Measurements from ENCODE around the gene TTC34. TPM values are rescaled to one million over a fixed set of nuclear protein-coding genes. Genes with fewer than 3 reads are reported as not detected.
A peak's percentile ranks its signal among the peaks of the same experiment; 100 is the strongest.

Gene TTC34
- total and polyA plus RNA-seq, 9 donors: 0.12 to 3.2 (median 2.2) TPM

- H3K4me3 ChIP-seq: no peak overlapping the region
- intact Hi-C loops (cut with DNase I): no loop called here
- no peaks in the 10 kb centered on the region for H3K36me3 ChIP-seq
- WGBS, 3 donors: 40 to 54% (median 47%) methylated on average over 19 of the region's 19 CpGs
- peak in 1 of 5 donors; percentile 6 for DNase-seq
- H3K4me1 ChIP-seq (ENCODE audit: insufficient read depth): no peaks in the 10 kb centered on the region
- no peaks in the 10 kb centered on the region for H3K27me3 ChIP-seq
- TF ChIP-seq, protein P1, sequence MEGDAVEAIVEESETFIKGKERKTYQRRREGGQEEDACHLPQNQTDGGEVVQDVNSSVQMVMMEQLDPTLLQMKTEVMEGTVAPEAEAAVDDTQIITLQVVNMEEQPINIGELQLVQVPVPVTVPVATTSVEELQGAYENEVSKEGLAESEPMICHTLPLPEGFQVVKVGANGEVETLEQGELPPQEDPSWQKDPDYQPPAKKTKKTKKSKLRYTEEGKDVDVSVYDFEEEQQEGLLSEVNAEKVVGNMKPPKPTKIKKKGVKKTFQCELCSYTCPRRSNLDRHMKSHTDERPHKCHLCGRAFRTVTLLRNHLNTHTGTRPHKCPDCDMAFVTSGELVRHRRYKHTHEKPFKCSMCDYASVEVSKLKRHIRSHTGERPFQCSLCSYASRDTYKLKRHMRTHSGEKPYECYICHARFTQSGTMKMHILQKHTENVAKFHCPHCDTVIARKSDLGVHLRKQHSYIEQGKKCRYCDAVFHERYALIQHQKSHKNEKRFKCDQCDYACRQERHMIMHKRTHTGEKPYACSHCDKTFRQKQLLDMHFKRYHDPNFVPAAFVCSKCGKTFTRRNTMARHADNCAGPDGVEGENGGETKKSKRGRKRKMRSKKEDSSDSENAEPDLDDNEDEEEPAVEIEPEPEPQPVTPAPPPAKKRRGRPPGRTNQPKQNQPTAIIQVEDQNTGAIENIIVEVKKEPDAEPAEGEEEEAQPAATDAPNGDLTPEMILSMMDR (IDR thresholded peaks at IDR 0.05): no peak
- no peak for TF ChIP-seq EP300 (IDR thresholded peaks at IDR 0.05)
- H3K27ac ChIP-seq: no peak overlapping the region
- H3K9me3 ChIP-seq: peaks cover 0 to 5% of the 10 kb centered on the region in 2 donors
These were observed 4.4 kb downstream of the TTC34 start for GRCh38 chr1:2796890-2797740.

- H3K36me3 ChIP-seq: no peaks in the 10 kb centered on the region
- H3K4me3 ChIP-seq: no peak overlapping the region
- intact Hi-C loops (cut with DNase I): no loop called here
- 75 to 77% (median 76%) methylated on average over 6 of the region's 6 CpGs for WGBS, 3 donors
- TF ChIP-seq, protein P1 (IDR thresholded peaks at IDR 0.05): no peak
- TF ChIP-seq EP300 (IDR thresholded peaks at IDR 0.05) (no peak), POLR2A (IDR thresholded peaks at IDR 0.05) (no peak)
- DNase-seq: no peak
- H3K9me3 ChIP-seq: peaks cover 0 to 12% of the 10 kb centered on the region in 2 donors
- no peaks in the 10 kb centered on the region for H3K27me3 ChIP-seq
- no peaks in the 10 kb centered on the region for H3K4me1 ChIP-seq (ENCODE audit: insufficient read depth)
- no peak overlapping the region for H3K27ac ChIP-seq
These were observed 5.6 kb downstream of the TTC34 start for GRCh38 chr1:2795926-2796325.

- Histone ChIP-seq H3K36me3 (no peaks in the 10 kb centered on the region), H3K27ac (no peak overlapping the region), H3K4me3 (no peak overlapping the region), H3K27me3 (no peaks in the 10 kb centered on the region), H3K9me3 (peaks cover 0 to 13% of the 10 kb centered on the region in 2 donors), H3K4me1 (ENCODE audit: insufficient read depth) (no peaks in the 10 kb centered on the region)
- DNase-seq: no peak
- 61 to 73% (median 68%) methylated on average over 18 of the region's 18 CpGs for WGBS, 3 donors
- intact Hi-C loops (cut with DNase I): no loop called here
- TF ChIP-seq EP300 (IDR thresholded peaks at IDR 0.05) (no peak), POLR2A (IDR thresholded peaks at IDR 0.05) (no peak)
- TF ChIP-seq, protein P1 (IDR thresholded peaks at IDR 0.05): no peak
These were observed 10.3 kb downstream of the TTC34 start for GRCh38 chr1:2791027-2791760.

GRCh38 chr1:2789986-2790581 lies 11.4 kb downstream of the TTC34 start:
- WGBS, 3 donors: 14 to 21% (median 21%) methylated on average over 52 to 58 of the region's 58 CpGs
- TF ChIP-seq POLR2A (IDR thresholded peaks at IDR 0.05) (no peak), EP300 (IDR thresholded peaks at IDR 0.05) (no peak)
- TF ChIP-seq, protein P1 (IDR thresholded peaks at IDR 0.05): no peak
- DNase-seq: peak in 1 of 5 donors; percentile 12
- intact Hi-C loops (cut with DNase I): no loop called here
- no peak overlapping the region for H3K27ac ChIP-seq
- no peaks in the 10 kb centered on the region for H3K4me1 ChIP-seq (ENCODE audit: insufficient read depth)
- H3K36me3 ChIP-seq: no peaks in the 10 kb centered on the region
- no peaks in the 10 kb centered on the region for H3K27me3 ChIP-seq
- no peak overlapping the region for H3K4me3 ChIP-seq
- H3K9me3 ChIP-seq: peaks cover 0 to 13% of the 10 kb centered on the region in 2 donors

Data from ovary (tissue), 9 donors.